Endothelial cell of umbilical vein (primary cell): ENCODE data around the gene ITGB1. TPM values are rescaled to one million over a fixed set of nuclear protein-coding genes. Genes with fewer than 3 reads are reported as not detected.

Experiments used
- BruUV-seq: library from RNA; stranded (reverse); fragments of 400-500 nt; replicated peaks from 2 replicates; lab custom pipeline; 2021; lab: Mats Ljungman, UMichigan
- CTCF ChIA-PET: fragments of 300-600, 350-600 bp; sonication (Branson Sonifier 250); formaldehyde crosslinking; loops from one replicate; lab custom pipeline; 2021; ENCODE audit warnings: antibody characterized with exemption, inconsistent platforms; lab: Charles Lee
- POLR2A ChIA-PET: fragments of 300-600, 350-600 bp; sonication (Branson Sonifier 250); formaldehyde crosslinking; loops from one replicate; lab custom pipeline; 2021; ENCODE audit warnings: antibody characterized with exemption, inconsistent platforms; lab: Charles Lee
- DNase-seq: peaks from one replicate; pipeline ENCODE4 v3.0.0-alpha.2; 2011; ENCODE audit warnings: low read depth, low spot score
- FAIRE-seq: peaks from 2 replicates; lab custom pipeline; 2011; peaks lifted over from hg19 to GRCh38; lab: Jason Lieb, UNC
- H2AFZ ChIP-seq: 2 replicates; pipeline ENCODE4 v1.6.0; 2012; ENCODE audit warnings: low read depth, low read length, control low read depth, inconsistent platforms
- H3K27ac ChIP-seq: 2 replicates; pipeline ENCODE4 v1.5.1; 2011; ENCODE audit warnings: low read depth, mild to moderate bottlenecking, control low read depth, low read length, moderate library complexity; ENCODE audit not compliant: insufficient read depth
- H3K27me3 ChIP-seq, 2 experiments: 2 replicates each; pipeline versions ENCODE4 v1.6.0 to v1.6.1; 2011; ENCODE audit warnings: low read length in 2 of 2, mixed read lengths in 1 of 2; ENCODE audit not compliant: control insufficient read depth in 2 of 2, insufficient read depth in 2 of 2
- H3K36me3 ChIP-seq, 2 experiments: 2 replicates in 1 of 2; 3 replicates in 1 of 2; pipeline ENCODE4 v1.5.1; 2011; ENCODE audit warnings: low read length in 2 of 2, mild to moderate bottlenecking in 1 of 2, moderate library complexity in 1 of 2; ENCODE audit not compliant: control insufficient read depth in 2 of 2, insufficient read depth in 2 of 2; ENCODE audit errors: extremely low read depth in 1 of 2
- H3K4me1 ChIP-seq: 3 replicates; pipeline ENCODE4 v1.5.1; 2011; ENCODE audit warnings: mild to moderate bottlenecking, low read length; ENCODE audit not compliant: control insufficient read depth, insufficient read depth; ENCODE audit errors: extremely low read depth
- H3K4me2 ChIP-seq: 2 replicates; pipeline ENCODE4 v1.6.1; 2011; ENCODE audit warnings: low read length, control low read depth, mixed read lengths; ENCODE audit not compliant: insufficient read depth
- H3K4me3 ChIP-seq, 3 experiments: fragments of 200-600 bp in 1 of 3; sonication (generic), shearing (Covaris generic) in 1 of 3; replicated peaks in 1 of 3; 2 replicates each; pipeline ENCODE4 v1.5.1; 2011 to 2016; ENCODE audit warnings: control low read depth in 3 of 3, low read length in 3 of 3, mild to moderate bottlenecking in 2 of 3, inconsistent platforms in 1 of 3, low read depth in 1 of 3, moderate library complexity in 1 of 3; ENCODE audit not compliant: insufficient read depth in 1 of 3
- H3K79me2 ChIP-seq: 2 replicates; pipeline ENCODE4 v1.6.0; 2012; ENCODE audit warnings: low read length, inconsistent platforms; ENCODE audit not compliant: control insufficient read depth, insufficient read depth
- H3K9ac ChIP-seq: replicated peaks from 2 replicates; pipeline ENCODE3; 2011; ENCODE audit warnings: low read length, control low read depth; ENCODE audit not compliant: insufficient read depth; ENCODE audit errors: extremely low read depth
- H3K9me1 ChIP-seq: replicated peaks from 3 replicates; pipeline ENCODE4 v1.6.0; 2011; ENCODE audit warnings: mild to moderate bottlenecking, low read length; ENCODE audit not compliant: control insufficient read depth, insufficient read depth; ENCODE audit errors: extremely low read depth
- H3K9me3 ChIP-seq: replicated peaks from 2 replicates; pipeline ENCODE4 v1.5.1; 2012; ENCODE audit warnings: low read length, inconsistent platforms; ENCODE audit not compliant: control insufficient read depth, insufficient read depth
- H4K20me1 ChIP-seq: replicated peaks from 2 replicates; pipeline ENCODE3; 2011; ENCODE audit warnings: mild to moderate bottlenecking, low read length; ENCODE audit not compliant: control insufficient read depth, insufficient read depth; ENCODE audit errors: extremely low read depth
- EZH2 ChIP-seq: IDR thresholded peaks from 2 replicates; pipeline ENCODE4 v1.6.1; 2012; ENCODE audit warnings: borderline replicate concordance, low read depth, mild to moderate bottlenecking, moderate library complexity, low read length, inconsistent platforms; ENCODE audit not compliant: severe bottlenecking
- FOS ChIP-seq: IDR thresholded peaks from 2 replicates; pipeline ENCODE4 v1.6.1; 2011; ENCODE audit warnings: mild to moderate bottlenecking, low read length, moderate library complexity, borderline replicate concordance; ENCODE audit not compliant: insufficient read depth
- GATA2 ChIP-seq: IDR thresholded peaks from 2 replicates; pipeline ENCODE4 v1.7.0; 2011; ENCODE audit warnings: low read depth, mild to moderate bottlenecking, moderate library complexity, mixed read lengths, low read length; ENCODE audit not compliant: insufficient read length, insufficient read depth
- JUN ChIP-seq: IDR thresholded peaks from 2 replicates; pipeline ENCODE4 v1.6.1; 2011; ENCODE audit warnings: borderline replicate concordance, low read depth; ENCODE audit not compliant: insufficient read length, insufficient read depth
- MYC ChIP-seq: IDR thresholded peaks from one replicate; pipeline ENCODE4 v1.6.1; 2011; ENCODE audit warnings: mild to moderate bottlenecking, low read depth, low read length
- POLR2A ChIP-seq: IDR thresholded peaks from 2 replicates; pipeline ENCODE4 v1.6.1; 2012; ENCODE audit warnings: low read depth, mild to moderate bottlenecking, control low read depth, low read length
- POLR2AphosphoS5 ChIP-seq: IDR thresholded peaks from 2 replicates; pipeline ENCODE4 v1.6.1; 2012; ENCODE audit warnings: low read depth, mild to moderate bottlenecking, control low read depth, low read length, moderate library complexity; ENCODE audit not compliant: insufficient read depth
- dilution Hi-C: fragments of 300-500 bp; cut with MboI; formaldehyde crosslinking; loops from one replicate; pipeline ENCODE4 v1.15.0; 2019; ENCODE audit warnings: low sequenced_read_pairs; ENCODE audit not compliant: extremely low pct_ligation_motif_present
- intact Hi-C: fragments of 100-400 bp; cut with micrococcal nuclease; formaldehyde crosslinking; loops from one replicate; pipeline ENCODE4 v1.10.0; 2022
- polyA plus RNA-seq, 4 experiments: library from polyadenylated mRNA; depleted of rRNA in 3 of 4; stranded (reverse) in 3 of 4; unstranded in 1 of 4; fragments of >200 nt; gene quantifications; 2 replicates each; pipeline versions ENCODE4 v1.2.1 to v1.2.3, GENCODE V29; 2011 to 2012; ENCODE audit warnings: missing spikeins in 1 of 4
- total RNA-seq: library from RNA; stranded (reverse); gene quantifications from 2 replicates; pipeline ENCODE4 v1.2.3, GENCODE V29; 2021
- TF ChIP-seq, protein P1 (sequence below), 2 donors: IDR thresholded peaks; 1 replicate in 1 of 2; 2 replicates in 1 of 2; pipeline ENCODE4 v1.5.1; 2011; ENCODE audit warnings: low read length in 2 of 2, mild to moderate bottlenecking in 2 of 2, moderate library complexity in 2 of 2, control low read depth in 1 of 2, inconsistent platforms in 1 of 2, low read depth in 1 of 2; ENCODE audit not compliant: insufficient read depth in 1 of 2; ENCODE audit errors: extremely low read depth in 1 of 2
- TF ChIP-seq, protein P2 (sequence below): IDR thresholded peaks from 2 replicates; pipeline ENCODE4 v1.6.1; 2011; ENCODE audit not compliant: insufficient read depth, insufficient read length

Gene ITGB1
- total and polyA plus RNA-seq, 2 donors (not counting 3 experiments of a cell fraction or from before 2014, with no cell fraction given): 424 to 1,147 TPM

DNA sequence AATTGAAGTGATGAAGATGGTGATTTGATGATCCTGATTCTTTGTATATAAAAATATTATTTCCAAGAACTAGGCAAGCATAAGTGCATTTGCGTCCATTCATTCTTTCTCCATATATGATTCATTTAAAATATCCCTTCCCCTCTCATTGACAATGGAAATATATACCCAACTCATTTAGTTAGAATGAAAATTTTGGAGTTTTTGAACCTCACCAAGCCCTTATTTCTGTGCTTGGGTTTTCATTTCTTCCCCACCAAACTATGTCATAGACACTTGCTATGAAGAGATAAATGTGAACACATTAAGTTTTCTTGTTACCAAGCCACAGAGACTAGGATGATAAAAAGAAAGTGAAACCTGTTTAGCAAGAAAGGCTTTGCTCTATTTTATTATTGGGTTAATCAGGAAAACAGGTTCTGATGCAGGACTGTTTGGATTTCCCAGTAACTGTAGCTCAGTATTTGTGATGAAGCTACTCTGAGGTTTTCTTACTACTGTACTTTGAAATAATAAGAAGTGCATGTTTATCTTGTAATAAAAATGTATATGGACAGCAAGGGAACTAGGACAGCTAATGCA is 68.3 kb downstream of the ITGB1 start:
- dilution Hi-C loops (no loop called here), intact Hi-C loops (loop anchor here (5.0 kb wide), 1 partner anchor 118 kb away; no protein-coding TSS in a partner anchor)
- Histone ChIP-seq H3K4me2 (no peak overlapping the region), H3K79me2 (no peaks in the 10 kb centered on the region), H3K9ac (no peak overlapping the region), H3K9me1 (no peaks in the 10 kb centered on the region), H3K4me3 (no peak overlapping the region), H3K4me1 (no peaks in the 10 kb centered on the region), H4K20me1 (no peaks in the 10 kb centered on the region), H3K27me3 (no peaks in the 10 kb centered on the region), H3K36me3 (no peaks in the 10 kb centered on the region), H3K27ac (no peak overlapping the region), H3K9me3 (no peaks in the 10 kb centered on the region), H2AFZ (no peak overlapping the region)
- ChIA-PET POLR2A (no interaction called here), CTCF (interaction anchor here (0.9 to 1.6 kb wide), 2 partner anchors 102 to 119 kb away, joined by 3 to 6 read pairs; no protein-coding TSS in a partner anchor)
- no peak for DNase-seq
- no TSS peak for BruUV-seq
- TF ChIP-seq POLR2AphosphoS5: no peak
- TF ChIP-seq GATA2: no peak
- TF ChIP-seq EZH2: no peak
- no peak for TF ChIP-seq JUN
- no peak for TF ChIP-seq POLR2A
- TF ChIP-seq FOS: no peak
- TF ChIP-seq, protein P1, sequence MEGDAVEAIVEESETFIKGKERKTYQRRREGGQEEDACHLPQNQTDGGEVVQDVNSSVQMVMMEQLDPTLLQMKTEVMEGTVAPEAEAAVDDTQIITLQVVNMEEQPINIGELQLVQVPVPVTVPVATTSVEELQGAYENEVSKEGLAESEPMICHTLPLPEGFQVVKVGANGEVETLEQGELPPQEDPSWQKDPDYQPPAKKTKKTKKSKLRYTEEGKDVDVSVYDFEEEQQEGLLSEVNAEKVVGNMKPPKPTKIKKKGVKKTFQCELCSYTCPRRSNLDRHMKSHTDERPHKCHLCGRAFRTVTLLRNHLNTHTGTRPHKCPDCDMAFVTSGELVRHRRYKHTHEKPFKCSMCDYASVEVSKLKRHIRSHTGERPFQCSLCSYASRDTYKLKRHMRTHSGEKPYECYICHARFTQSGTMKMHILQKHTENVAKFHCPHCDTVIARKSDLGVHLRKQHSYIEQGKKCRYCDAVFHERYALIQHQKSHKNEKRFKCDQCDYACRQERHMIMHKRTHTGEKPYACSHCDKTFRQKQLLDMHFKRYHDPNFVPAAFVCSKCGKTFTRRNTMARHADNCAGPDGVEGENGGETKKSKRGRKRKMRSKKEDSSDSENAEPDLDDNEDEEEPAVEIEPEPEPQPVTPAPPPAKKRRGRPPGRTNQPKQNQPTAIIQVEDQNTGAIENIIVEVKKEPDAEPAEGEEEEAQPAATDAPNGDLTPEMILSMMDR (IDR thresholded peaks at IDR 0.05; ENCODE audit: extremely low read depth in 1 of 2, insufficient read depth in 1 of 2, low read depth in 1 of 2, low read length in 2 of 2): no peak
- TF ChIP-seq, protein P2, sequence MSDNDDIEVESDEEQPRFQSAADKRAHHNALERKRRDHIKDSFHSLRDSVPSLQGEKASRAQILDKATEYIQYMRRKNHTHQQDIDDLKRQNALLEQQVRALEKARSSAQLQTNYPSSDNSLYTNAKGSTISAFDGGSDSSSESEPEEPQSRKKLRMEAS: no peak
- no peak for TF ChIP-seq MYC
- FAIRE-seq: no peak
